Measurements from ENCODE around the gene ABCC5.

Gene ABCC5

GRCh38 chr3:183981990-183982644 lies 35.6 kb downstream of the ABCC5 start:
- H3K4me2 ChIP-seq (ENCODE audit: low read depth, low read length, poor library complexity, severe bottlenecking) = no peak overlapping the region
- no peak overlapping the region for H3K4me3 ChIP-seq (ENCODE audit: insufficient read depth, low read length, poor library complexity, severe bottlenecking)
- H3F3A ChIP-seq (ENCODE audit: insufficient read depth) = no peaks in the 10 kb centered on the region
- H3K79me2 ChIP-seq (ENCODE audit: insufficient read depth, low read length) = no peaks in the 10 kb centered on the region
- H2AFZ ChIP-seq (ENCODE audit: low read depth, low read length, severe bottlenecking) = no peak overlapping the region
- H3K36me3 ChIP-seq (ENCODE audit: low read length) = no peaks in the 10 kb centered on the region
- no peaks in the 10 kb centered on the region for H3K27me3 ChIP-seq (ENCODE audit: low read length)
- H3K27ac ChIP-seq (ENCODE audit: low read depth, low read length) = no peak overlapping the region
- no peaks in the 10 kb centered on the region for H4K20me1 ChIP-seq (ENCODE audit: low read depth, low read length)
- H3K9me2 ChIP-seq (replicated peaks; ENCODE audit: insufficient read depth, low read length) = no peaks in the 10 kb centered on the region
- H3K9ac ChIP-seq (ENCODE audit: low read length) = no peak overlapping the region
- no peak for TF ChIP-seq EZH2phosphoT487 (conservative IDR thresholded peaks at IDR 0.05; ENCODE audit: low read length)
- no peaks in the 10 kb centered on the region for H3K9me3 ChIP-seq (ENCODE audit: insufficient read depth, low read length)

GRCh38 chr3:183980403-183980802 lies 37.3 kb downstream of the ABCC5 start:
- no peaks in the 10 kb centered on the region for H3F3A ChIP-seq (ENCODE audit: insufficient read depth)
- H3K27ac ChIP-seq (ENCODE audit: low read depth, low read length) = no peak overlapping the region
- no peak overlapping the region for H3K4me2 ChIP-seq (ENCODE audit: low read depth, low read length, poor library complexity, severe bottlenecking)
- no peaks in the 10 kb centered on the region for H3K36me3 ChIP-seq (ENCODE audit: low read length)
- H3K9me2 ChIP-seq (replicated peaks; ENCODE audit: insufficient read depth, low read length) = no peaks in the 10 kb centered on the region
- no peaks in the 10 kb centered on the region for H3K9me3 ChIP-seq (ENCODE audit: insufficient read depth, low read length)
- H3K4me3 ChIP-seq (ENCODE audit: insufficient read depth, low read length, poor library complexity, severe bottlenecking) = no peak overlapping the region
- H2AFZ ChIP-seq (ENCODE audit: low read depth, low read length, severe bottlenecking) = no peak overlapping the region
- no peak overlapping the region for H3K9ac ChIP-seq (ENCODE audit: low read length)
- no peaks in the 10 kb centered on the region for H3K27me3 ChIP-seq (ENCODE audit: low read length)
- H3K79me2 ChIP-seq (ENCODE audit: insufficient read depth, low read length) = no peaks in the 10 kb centered on the region
- no peaks in the 10 kb centered on the region for H4K20me1 ChIP-seq (ENCODE audit: low read depth, low read length)
- no peak for TF ChIP-seq EZH2phosphoT487 (conservative IDR thresholded peaks at IDR 0.05; ENCODE audit: low read length)
- TF ChIP-seq, protein P1, sequence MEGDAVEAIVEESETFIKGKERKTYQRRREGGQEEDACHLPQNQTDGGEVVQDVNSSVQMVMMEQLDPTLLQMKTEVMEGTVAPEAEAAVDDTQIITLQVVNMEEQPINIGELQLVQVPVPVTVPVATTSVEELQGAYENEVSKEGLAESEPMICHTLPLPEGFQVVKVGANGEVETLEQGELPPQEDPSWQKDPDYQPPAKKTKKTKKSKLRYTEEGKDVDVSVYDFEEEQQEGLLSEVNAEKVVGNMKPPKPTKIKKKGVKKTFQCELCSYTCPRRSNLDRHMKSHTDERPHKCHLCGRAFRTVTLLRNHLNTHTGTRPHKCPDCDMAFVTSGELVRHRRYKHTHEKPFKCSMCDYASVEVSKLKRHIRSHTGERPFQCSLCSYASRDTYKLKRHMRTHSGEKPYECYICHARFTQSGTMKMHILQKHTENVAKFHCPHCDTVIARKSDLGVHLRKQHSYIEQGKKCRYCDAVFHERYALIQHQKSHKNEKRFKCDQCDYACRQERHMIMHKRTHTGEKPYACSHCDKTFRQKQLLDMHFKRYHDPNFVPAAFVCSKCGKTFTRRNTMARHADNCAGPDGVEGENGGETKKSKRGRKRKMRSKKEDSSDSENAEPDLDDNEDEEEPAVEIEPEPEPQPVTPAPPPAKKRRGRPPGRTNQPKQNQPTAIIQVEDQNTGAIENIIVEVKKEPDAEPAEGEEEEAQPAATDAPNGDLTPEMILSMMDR (IDR thresholded peaks at IDR 0.05; ENCODE audit: insufficient read depth, low read length, poor library complexity, severe bottlenecking) = no peak

GRCh38 chr3:183975981-183976662 lies 41.6 kb downstream of the ABCC5 start:
- Histone ChIP-seq H3K9me3 (ENCODE audit: insufficient read depth, low read length) (no peaks in the 10 kb centered on the region), H2AFZ (ENCODE audit: low read depth, low read length, severe bottlenecking) (no peak overlapping the region), H3K9ac (ENCODE audit: low read length) (no peak overlapping the region), H3F3A (ENCODE audit: insufficient read depth) (no peaks in the 10 kb centered on the region), H4K20me1 (ENCODE audit: low read depth, low read length) (no peaks in the 10 kb centered on the region), H3K27ac (ENCODE audit: low read depth, low read length) (no peak overlapping the region), H3K79me2 (ENCODE audit: insufficient read depth, low read length) (no peaks in the 10 kb centered on the region), H3K36me3 (ENCODE audit: low read length) (no peaks in the 10 kb centered on the region), H3K4me3 (ENCODE audit: insufficient read depth, low read length, poor library complexity, severe bottlenecking) (no peak overlapping the region), H3K27me3 (ENCODE audit: low read length) (no peaks in the 10 kb centered on the region), H3K4me2 (ENCODE audit: low read depth, low read length, poor library complexity, severe bottlenecking) (no peak overlapping the region), H3K9me2 (replicated peaks; ENCODE audit: insufficient read depth, low read length) (no peaks in the 10 kb centered on the region)
- TF ChIP-seq, protein P1 (IDR thresholded peaks at IDR 0.05; ENCODE audit: insufficient read depth, low read length, poor library complexity, severe bottlenecking) = no peak

DNA sequence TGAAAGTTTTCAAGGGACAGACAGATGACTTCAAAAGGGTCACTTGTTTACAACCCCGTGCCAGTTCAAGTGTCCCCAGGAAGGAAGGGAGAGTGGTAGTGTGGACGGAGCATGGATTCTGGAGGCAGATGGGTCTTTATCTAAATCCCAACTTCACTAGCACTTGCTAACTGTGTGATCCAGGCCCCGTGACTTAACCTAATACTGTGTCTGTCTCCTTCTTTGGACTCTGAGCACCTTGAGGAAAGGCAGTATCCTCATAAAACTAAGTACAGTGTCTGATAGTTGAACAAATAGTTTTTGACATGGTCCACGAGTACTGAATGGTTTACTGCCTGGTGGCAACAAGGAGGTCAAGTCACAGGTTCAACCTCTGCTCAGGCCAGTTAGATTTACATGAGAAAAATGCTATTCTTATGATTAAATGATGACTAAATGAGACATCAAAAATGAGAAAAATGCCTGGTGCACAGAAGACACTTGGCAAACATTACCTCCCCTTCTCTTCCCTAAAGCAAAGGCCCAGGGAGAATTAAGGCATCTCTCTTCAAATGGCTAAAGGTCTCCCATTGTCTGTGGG lies 48.9 kb downstream of the ABCC5 start:
- Histone ChIP-seq H2AFZ (ENCODE audit: low read depth, low read length, severe bottlenecking) (no peak overlapping the region), H4K20me1 (ENCODE audit: low read depth, low read length) (no peaks in the 10 kb centered on the region), H3F3A (ENCODE audit: insufficient read depth) (no peaks in the 10 kb centered on the region), H3K36me3 (ENCODE audit: low read length) (no peaks in the 10 kb centered on the region), H3K27me3 (ENCODE audit: low read length) (no peaks in the 10 kb centered on the region), H3K9ac (ENCODE audit: low read length) (no peak overlapping the region), H3K9me3 (ENCODE audit: insufficient read depth, low read length) (no peaks in the 10 kb centered on the region), H3K9me2 (replicated peaks; ENCODE audit: insufficient read depth, low read length) (no peaks in the 10 kb centered on the region), H3K4me2 (ENCODE audit: low read depth, low read length, poor library complexity, severe bottlenecking) (no peak overlapping the region), H3K4me3 (ENCODE audit: insufficient read depth, low read length, poor library complexity, severe bottlenecking) (no peak overlapping the region), H3K27ac (ENCODE audit: low read depth, low read length) (no peak overlapping the region), H3K79me2 (ENCODE audit: insufficient read depth, low read length) (no peaks in the 10 kb centered on the region)
- TF ChIP-seq, protein P1 (IDR thresholded peaks at IDR 0.05; ENCODE audit: insufficient read depth, low read length, poor library complexity, severe bottlenecking) = no peak
- TF ChIP-seq EZH2phosphoT487 (conservative IDR thresholded peaks at IDR 0.05; ENCODE audit: low read length) = no peak
